HG03439 (cell line): Measurements from ENCODE around the gene STX8.

Source experiments
- ATAC-seq: cut with Tn5 transposase; IDR thresholded peaks from one replicate; pipeline ENCODE4 v1.9.1; 2021; ENCODE audit warnings: mild to moderate bottlenecking, moderate library complexity; ENCODE audit not compliant: unreplicated experiment

STX8 gene

DNA sequence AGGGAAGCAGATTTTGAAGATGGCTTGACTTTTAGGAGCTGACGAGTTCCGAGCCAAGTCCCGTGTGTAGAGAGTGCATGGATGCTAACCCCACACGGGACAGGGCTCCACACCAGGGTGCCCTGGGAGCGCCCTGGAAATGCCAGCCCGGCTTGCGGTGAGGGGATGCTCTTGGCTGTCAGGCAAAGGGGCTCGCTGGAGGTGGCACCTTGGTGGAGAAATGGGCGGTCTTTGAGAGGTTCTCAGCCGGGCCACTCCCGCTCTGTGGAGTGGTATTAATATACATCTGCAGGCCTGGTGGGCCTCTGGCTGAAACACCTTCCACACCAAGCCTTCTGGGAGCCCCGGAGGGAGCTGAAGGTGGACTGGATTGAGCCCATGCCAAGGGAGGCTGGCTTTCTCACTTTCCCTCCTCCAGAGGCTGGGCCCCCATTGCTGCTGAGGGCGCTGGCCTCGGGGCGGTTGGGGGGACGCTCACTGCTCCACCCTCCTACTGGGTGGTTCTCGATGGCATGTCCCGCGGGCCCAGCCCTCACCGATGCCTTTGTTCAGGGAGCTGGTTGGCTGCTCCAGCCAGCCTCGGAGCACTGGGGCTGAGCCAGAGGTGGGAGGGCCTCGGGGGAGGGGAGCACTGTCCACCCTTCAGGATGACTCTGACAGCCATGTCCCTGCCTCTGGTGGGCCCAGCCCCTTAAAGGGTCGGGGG is 344.0 kb downstream of the STX8 start:
- ATAC-seq: no peak

DNA sequence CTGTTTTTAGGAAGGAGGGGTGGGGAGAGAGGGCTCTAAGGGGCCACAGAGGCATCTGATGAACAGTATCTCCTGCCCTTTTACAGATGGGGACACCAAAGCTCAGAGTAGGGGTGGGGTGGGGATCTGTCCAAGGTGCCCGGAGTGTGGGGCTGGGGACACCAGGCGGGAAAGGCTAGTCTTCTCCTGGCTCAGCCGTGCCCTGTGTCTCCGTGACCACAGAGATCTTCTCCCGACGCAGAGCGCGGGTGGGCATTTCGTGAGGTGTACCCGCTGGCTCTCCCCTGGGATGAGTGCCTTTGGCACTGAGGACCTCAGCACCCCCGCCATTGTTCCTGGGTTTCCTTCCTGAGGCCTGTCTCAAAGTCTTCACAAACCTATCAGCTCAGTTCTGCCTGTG is 344.8 kb downstream of the STX8 start:
- ATAC-seq: no peak

DNA sequence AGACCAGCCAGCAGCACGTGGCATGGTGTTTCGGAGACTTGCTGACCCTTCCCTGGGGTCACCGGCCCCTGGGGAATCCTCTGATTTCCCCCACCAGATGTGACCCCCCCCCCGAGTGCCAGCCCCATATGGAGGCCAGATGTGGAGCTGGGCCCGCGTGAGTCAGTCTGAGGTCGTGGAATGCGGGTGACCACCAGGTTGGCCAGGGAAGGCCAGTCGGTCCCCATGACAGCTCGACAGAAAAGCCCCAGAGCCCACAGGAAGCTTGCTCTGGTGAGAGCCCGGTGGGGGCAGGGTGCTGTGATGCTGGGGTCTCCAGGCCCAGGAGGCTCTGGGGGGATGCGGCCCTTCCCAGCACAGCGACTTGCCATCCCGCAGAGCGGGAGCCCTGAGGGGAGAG is 345.3 kb downstream of the STX8 start:
- no peak for ATAC-seq

DNA sequence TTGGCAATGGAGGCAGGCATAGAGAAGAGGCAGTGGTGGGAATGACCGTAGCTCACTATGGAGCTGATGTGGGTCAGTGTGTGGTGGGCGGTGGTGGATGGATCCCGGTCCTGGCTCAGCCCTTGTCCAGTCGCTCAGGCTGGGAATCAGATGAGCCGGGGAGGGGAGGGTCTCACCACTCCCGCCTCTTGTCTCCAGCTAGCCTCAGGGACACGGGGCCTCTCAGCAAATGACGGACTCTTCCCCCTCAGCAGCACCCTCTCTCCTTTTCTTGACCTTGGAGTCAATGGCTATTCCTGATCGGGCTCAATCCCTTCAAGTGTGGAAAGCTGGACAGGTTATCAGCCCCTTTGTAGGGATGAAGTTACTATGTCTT is 345.8 kb downstream of the STX8 start:
- ATAC-seq: no peak

DNA sequence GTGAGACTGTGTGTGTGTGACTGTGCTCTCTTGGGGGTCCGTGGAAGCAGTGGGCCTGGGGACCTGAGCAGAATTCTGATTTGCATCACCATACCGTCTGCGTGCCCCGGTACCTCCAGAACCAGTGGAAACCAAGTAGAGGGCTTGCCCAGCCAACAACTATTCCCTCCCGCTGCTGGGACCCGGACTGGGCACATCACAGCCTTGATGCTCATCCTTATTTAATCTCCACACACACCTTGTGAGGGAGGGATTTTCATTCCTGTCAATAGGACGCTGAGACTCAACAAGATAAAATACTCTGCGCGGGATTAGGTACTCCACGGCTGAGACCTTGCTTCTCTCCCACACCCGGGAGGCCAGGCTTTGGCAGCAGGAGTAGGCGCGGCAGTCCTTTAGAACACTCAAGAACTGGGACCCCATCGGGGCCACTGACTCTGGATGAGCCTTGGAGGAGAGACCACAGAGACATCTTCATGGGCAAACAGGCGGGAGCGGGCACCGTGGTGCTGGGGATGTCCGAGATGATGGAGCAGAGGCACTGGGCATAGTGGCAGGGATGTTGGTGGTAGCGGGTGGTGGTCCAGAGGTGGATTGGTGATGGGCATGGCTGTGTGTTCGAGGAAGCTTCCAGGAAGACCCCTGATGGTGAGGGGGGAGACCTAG is 346.3 kb downstream of the STX8 start:
- ATAC-seq: no peak

DNA sequence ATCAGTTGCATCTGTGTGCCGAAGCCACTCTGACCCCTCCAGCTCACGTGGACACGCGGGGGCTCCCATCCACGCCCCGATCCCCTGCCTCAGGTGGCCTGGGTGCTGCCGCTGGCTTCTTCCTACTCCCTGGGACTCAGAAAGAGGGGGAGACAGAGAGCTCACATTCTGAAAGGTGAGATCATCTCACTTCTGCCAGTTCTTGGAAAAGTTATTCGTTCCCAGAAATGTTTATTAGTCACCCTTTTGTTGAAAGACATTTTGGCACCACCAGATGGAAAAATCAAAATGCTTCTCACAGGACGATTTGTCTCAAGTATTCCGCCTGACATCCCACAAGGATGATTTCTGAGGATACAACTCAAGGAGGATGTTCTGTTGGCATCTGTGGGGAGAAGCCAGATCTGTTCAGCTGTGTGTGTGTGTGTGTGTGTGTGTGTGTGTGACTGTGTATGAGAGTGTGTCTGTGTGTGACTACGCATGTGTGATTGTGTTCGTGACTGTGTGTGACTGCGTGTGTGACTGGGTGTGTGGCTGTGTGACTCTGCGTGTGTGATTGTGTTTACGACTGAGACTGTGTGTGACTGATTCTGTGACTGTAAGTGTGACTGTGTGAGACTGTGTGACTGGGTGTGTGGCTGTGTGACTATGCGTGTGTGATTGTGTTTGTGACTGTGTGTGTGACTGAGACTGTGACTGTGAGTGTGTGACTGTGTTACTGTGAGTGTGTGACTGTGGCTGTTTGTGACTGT is 347.0 kb downstream of the STX8 start:
- ATAC-seq: no peak

DNA sequence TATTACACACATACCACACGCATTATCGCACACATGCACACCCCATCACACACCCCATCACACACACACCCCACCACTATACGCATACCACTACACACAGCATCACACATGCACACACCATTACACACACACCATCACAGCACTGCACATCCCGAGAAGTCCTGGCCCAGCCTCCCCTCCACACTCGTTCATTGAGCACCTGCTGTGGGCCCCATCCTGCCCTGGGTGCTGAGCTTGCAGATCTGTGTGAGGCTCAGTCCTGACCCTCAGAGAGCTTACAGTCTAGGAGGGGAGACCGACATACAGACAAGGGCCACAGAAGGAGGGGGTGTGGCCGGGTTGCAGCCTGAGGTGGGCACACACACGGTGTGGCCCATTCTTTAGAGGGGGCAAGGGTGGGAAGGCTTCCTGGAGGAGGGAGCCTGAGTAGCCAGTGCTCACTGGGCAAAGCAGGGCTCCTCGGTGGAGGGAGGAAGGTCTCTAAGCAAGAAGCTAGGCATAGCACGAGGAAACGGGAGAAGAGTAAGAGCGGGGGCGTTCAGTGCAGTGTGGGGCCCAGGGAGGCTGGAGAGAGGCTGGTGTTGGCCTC is 347.7 kb downstream of the STX8 start:
- no peak for ATAC-seq

DNA sequence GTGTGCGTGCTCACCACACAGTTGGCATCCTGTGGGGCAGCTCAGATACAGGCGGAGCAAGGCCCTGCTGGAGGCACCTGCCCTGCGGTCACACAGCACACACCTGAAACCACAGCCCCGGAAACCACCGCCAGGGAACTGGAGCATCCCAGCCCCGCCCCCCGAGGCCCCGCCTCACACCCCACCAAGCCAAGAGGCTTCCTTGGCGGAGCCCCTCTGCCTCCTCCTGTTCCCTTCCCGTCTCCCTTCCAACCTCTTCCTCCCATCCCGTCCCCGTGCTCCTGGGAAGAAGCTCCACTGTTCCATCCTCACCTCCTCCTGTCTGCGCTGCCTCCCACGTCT is 348.9 kb downstream of the STX8 start:
- ATAC-seq: no peak

DNA sequence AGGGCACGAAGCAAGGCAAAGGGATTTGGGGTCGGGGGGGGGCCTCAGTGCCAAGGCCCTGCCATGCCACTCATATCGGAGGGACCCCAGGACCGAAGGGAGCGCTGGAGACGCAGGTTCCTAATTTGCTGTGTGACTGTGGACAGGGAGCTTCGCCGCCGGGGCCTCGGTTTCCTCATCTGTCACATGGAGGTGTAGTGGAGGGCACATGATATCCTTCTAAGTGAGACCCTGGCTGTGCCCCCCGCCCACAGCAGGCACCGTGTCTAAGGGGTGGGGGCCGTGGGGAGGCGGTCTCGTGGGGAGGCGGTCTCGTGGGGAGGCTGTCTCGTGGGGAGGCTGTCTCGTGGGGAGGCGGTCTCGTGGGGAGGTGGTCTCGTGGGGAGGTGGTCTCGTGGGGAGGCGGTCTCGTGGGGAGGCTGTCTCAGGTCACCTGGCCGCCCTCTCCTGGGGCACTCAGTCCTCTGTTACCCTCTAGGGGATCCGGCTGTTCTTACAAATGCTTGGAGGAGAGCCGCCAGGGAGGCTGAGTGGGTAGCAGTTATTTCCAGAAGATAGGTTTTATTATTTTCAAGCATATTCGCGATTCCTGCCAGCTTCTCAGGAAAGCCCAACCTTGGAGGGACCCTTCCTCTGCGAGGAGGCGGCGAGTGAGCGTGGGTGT is 349.4 kb downstream of the STX8 start:
- ATAC-seq: no peak

DNA sequence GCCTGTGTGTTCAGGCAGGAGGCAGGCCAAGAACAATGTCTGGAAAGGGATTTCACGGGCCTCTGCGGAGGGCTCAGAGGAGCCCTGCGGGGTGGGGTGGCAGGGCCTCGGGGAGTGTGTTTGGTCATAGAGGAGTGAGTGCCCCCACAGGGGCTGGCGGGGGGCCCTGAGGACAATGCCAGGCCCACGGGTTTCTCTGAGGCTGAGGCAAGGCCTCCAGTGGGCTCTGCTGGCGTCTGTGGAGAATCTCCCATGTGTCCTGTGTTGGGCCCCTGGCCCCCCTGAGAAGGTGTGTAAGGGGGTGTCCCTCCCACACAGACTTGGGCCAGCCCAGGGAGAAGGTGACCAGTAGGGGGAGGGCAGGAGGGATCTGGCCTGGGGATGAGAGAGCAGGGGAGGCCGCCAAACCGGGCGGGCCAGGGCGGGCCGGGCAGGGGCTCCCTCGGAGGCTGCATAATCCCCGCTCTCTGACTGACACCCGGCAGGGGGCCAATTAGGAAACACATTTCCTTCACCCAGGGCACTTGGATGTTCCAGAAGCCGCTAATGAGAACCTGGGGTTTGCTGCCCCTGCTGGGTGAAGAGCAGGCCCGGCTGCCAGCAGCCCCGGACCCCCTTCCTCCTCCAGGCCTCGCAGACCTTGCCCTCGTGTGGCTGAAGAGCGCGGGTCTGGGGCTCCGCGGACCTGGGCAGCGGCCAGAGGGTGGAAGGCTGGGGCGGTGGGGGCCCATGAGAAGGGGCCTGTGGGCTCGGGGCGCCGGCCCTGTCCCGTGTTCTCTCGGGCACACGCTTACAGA is 350.1 kb downstream of the STX8 start:
- no peak for ATAC-seq

DNA sequence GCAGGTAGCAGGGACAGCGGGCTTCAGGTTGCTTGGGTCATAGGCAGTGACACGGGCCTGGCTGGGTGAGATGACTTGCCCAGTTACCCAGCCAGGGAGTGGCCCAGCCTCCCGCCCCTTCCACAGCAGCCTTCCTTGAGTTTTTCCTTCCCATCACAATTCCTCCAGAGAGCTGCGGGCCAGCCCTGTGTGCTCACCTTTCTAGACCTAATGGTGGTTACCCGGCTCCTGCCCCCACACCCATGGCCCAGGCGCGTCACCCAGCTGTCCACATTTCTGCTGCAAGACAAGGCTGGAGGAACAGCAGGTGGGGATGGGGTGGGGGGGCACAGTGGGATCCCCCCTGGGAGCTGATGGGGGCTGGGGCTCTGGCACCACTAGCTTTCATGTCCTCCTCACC is 351.1 kb downstream of the STX8 start:
- no peak for ATAC-seq

DNA sequence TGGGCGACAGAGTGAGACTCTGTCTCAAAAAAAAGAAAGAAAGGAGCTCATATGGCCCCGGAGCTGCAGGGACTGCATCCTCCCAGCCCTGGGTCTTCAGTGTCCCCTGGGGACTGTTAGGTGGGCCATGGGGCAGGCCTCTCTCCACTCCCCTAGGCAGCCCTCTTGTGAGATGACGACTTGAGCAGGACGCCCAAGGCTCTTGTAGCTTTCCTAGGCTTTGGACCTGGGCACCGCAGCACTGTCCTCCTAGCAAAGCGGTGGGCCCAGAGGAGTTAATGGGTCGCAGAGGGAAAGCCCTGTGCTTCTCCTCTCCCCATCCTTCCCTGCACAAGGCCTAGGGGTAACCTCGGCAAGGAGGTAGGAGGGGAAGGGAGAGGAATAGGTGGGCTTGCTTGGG is 352.1 kb downstream of the STX8 start:
- no peak for ATAC-seq

DNA sequence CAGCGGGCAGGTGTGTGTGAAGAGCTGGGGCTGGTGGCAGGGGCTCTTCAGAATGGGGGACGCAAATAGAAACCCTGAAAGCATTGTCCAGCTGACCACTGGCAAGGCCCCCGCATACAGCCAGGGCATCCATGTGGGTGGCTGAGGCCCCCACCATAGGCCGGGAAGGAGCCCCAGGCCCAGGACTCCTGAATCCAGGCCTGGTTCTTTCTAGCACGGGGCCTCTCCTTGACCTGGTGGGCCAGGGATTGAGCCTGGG is 353.8 kb downstream of the STX8 start:
- ATAC-seq: no peak

DNA sequence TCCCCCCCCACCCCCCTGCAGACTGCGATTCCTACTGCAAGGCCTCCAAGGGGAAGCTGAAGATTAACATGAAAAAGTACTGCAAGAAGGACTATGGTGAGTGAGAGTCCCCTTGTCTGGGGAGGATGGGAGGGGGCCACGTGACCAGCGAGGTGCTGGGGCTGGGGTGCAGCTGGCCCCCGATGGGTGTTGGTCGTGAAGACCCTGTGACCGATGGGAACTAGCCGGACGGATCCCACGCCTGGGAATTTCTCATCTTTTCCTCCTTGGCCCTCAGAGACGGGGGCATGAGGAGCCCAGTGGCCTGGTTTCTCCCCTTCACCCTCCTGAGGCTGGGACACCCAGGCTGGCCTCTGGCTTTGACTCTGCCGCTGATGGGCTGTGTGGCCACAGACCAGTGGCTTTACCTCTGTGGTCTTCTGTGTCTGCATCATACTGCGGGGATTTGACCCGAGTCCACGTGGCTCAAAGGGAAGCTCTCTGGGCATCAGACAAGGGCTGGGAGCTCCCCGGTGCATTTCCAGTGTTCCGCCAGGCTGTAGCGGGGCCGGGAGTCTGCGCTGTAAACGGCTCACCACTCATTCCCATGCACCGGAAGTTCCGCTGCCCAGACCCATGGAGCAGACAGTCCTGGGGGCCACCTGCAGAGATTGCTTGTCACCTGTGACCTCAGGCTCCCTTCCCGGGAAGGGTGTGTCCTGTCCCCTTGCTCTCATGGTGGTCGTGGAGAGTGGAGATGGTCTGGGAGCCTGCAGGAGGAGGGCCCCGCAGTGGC is 354.3 kb downstream of the STX8 start:
- no peak for ATAC-seq

DNA sequence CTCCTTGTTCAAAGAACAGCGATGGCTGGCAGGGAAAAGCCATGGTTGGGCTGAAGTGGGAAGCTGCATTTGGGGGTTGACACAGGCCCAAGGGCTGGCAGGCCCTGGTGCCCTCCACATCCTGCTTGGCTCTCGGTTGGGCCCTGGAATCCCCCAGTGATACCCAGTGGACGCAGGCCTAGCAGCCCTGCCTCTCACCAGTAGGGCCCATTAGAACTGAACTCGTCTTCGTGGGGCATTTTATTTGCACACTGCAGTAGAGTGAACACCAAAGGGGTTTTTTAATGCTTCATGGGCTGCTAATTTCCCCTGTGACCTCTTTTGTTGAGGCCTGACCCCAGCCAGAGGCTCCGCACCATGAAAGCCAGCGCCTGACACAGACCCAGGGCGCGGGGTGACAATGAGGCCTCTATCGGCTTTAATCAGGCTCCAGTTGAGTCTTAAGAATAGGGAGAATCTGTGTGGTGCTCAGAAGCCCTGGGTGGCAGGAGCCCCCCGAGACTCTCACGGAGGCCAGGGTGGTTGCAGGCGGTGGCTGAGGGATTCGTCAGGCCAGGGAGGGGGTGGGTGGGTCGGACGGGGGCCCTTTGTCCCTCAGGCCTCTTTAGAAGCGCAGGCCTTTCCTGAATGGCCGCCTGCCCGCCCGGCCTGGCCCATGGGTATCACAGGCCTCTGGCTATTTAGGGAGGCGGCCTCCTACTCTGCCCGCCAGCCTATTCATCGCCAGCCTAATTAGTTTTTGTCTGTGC is 355.0 kb downstream of the STX8 start:
- ATAC-seq: no peak

DNA sequence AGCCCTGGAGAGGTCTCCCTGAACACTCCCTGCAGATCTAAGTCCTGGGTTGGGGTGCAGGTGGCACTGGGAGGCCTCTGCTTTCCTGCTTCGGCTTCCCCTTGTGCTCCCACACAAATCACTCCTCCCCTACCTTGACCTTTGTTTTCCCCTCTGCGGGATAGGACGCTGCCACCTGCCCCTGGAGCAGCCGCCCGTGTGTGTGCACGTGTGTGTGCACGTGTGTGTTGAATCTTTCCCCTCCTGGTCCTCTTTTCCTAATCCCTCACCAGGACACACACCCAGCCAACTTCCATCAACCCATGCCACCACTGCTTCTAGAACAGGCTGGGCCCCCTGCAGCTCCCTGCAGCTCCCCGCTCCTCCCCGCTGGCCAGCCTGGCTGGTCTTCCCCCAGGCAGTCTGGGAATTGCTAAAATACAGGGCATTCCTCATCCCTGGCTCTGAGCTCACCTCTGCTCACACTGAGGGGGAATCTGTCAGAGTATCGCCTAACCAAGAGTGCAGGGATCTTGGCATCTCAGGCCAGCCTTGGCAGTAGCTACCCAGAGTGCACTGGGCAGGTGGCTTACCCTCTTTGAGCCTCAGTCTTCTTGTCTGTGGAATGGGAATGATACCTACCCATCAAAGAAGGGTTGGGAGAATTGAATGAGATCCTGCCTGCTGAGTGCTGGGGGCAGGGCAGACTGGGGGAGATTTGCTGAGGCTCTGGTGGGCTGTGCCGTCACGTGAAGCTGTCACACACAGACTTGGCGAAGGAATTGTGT is 355.8 kb downstream of the STX8 start:
- no peak for ATAC-seq

DNA sequence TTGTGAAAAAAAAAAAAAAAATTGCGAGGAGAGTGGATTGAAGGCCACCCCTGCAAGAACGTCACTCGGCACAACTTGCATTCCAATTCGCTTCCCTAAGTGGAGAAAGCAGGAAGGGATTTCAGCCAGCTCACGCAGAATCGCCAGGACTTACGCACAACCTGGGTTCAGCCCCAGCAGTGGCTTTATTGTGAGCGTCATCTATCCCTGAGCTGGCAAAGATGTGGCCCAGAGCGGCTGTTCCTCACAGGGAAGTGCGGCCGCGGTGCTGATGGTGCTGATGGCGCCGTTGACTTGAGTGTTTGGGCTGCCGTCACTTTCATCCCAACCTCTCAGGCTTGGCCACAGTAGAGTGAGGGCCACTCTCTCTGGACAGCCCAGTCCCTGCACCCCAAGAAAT is 356.7 kb downstream of the STX8 start:
- ATAC-seq: no peak

DNA sequence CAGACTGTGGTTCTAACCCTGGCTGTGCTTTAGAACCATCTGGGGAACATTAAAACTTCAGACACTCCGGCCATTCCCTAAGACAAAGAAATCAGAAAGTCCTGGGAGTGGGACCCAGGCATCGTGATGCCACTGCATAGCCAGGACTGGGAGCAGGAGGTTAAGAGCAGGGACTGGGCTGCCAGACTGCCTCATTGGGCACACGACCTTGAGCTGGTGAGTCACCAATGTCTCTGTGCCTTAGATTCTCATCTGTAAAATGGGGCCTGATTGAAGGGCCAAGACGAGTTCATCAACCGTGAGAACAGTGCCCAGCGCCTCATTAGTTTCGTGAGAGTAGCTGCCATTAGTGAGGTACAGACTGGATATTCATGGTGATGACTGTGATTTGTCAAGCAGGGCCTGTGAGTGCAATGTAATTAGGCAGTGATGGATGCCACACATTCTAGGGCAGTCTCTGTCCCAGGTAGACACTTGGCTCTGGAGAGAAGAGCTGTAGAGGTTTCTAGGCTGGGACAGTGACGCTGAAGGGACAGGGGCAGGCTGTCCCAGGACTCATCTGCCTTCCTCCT is 357.5 kb downstream of the STX8 start:
- no peak for ATAC-seq
